Fibroblast of upper back skin (primary cell): Measurements from ENCODE around the gene PPP1CC.
"Not testable (repeated sequence)": the region's sequence is repeated elsewhere in the genome, so short reads cannot be mapped to it uniquely, and the experiment has no call there.

Experiments
- DNase-seq: peaks from one replicate; pipeline ENCODE4 v3.0.0-alpha.2; 2013

Gene PPP1CC

DNA sequence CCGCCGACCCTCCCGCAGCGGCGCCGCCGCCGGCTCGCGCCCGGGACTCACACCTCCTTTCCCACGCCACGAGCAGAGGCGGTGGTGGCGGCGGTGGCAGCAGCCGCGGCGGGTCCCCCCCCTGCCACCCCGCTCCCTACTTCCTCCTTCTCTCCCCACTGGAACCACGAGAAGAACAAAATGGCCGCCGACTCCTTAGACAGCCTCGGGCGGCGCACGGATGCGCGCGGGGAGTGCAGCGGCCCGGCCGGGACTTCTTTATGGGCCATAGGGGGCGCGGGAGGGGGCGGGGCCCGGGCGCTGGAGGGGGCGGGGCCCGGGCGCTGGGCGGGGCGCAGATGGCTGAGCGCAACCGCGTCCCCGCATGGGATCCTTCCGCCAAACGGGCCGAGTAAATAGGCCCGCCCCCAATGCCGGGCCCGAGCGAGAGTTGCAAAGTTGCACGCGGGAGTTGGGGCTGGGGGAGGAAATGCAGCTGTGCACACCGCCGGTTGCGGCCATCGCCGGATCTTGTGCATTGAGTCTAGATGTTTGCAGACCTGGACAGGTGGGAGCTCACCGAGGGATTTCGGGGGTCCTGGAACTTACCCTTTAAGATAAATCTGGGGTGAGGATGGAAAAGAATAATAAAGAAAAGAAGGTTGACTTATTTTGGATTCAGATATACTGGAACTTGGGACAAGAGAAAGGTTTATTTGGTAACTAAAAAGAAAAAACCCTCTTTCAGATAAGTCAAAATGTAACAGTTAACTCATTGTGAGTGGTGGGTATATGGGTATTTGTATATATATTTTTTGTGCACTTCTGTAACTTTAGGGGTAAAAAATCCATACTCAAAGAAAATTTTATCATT is at the start of gene PPP1CC:
Gene PPP1CC, minus strand, starts transcription at position 174 of the 853 bp plus-strand sequence. CDS start 184 bp downstream, outside the sequence.
- peak; percentile 93 for DNase-seq

DNA sequence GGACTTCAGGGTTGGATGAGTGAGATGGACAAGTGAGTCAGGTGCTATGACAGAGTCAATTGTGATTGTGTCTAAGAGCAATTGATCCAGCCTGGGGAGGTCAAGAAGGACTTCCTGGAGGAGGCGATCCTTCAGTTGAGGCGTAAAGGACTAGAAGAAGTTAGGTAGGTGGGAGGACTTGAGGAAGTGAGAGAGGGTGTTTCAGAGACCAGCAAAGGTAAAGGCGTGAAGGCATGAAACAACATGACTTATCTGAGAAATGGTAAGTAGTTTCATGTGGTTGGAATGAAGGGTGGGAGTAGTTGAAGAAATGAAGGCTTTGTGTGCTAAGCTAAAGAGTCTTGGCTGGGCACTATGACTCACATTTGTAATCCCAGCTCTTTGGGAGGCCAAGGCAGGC is 48.9 kb upstream of the PPP1CC start:
- no peak for DNase-seq

DNA sequence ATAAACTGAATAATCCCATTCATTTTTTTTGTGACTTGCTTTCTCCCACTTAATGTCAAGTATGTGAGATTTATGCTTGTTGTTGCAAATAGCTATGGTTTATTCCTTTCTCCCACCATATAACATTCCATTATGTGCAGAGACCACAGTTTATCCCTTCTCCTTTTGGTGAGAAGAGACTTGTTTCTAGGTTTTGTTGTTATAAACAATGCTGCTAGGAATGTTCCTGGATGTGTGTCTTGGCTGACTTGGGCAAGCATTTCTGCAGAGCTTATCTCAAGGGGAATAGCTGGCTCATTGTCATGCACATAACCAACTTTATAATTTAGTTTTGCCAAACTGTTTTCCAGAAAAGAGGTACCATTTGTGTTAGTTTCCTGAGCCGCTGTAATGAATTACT is 47.6 kb upstream of the PPP1CC start:
- DNase-seq = no peak

DNA sequence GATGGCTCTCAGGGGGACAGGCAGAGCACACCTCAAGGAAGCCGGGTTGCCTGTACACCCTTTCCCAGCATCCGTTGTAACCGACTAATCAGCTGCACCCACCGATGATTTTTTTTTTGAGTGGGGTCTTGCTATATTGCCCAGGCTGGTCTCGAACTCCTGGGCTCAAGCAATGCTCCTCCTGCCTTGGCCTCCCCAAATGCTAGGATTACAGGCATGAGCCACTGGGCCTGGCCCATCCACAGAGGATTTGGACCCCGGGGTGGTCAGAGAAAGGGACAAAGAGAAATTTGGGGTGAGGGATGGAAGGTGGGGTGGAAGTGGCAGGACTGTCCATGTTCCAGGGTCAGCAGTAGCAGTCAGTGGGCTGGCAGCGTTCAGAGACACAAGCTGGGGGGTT is 43.3 kb upstream of the PPP1CC start:
- no peak for DNase-seq

DNA sequence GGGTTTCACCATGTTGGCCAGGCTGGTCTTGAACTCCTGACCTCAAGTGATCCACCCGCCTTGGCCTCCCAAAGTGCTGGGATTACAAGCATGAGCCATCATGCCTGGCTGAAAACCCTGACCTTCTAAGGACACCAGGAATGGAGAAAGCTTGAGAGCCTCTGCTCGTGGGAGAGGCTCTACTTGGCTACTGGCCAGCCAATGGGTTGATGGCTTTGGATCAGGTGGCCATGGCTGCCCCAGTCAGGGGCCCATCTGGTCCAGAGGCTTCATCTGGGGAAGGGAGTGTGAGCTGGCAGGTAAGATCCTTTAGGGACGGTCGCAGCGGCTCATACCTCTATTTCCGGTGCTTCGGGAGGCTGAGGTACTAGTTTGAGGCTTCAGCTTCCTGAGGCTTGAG is 42.5 kb upstream of the PPP1CC start:
- no peak for DNase-seq

DNA sequence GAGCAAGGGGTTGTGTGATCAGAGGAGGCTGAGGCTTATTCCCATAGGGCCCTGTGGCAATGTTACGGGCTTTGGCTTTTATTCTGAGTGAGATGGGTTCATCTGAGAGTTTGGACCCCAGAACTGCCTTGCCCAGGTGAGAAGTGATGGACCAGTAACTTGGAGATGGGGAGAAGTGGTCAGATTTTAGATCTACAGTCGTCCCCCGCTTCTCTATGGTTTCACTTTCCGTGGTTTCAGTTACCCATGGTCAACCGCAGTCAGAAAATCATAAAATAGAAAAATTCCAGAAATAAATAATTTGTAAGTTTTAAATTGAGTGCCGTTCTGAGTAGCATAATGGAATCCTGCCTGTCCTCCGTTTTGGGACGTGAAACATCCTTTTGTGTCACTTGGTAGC is 40.2 kb upstream of the PPP1CC start:
- DNase-seq = no peak

DNA sequence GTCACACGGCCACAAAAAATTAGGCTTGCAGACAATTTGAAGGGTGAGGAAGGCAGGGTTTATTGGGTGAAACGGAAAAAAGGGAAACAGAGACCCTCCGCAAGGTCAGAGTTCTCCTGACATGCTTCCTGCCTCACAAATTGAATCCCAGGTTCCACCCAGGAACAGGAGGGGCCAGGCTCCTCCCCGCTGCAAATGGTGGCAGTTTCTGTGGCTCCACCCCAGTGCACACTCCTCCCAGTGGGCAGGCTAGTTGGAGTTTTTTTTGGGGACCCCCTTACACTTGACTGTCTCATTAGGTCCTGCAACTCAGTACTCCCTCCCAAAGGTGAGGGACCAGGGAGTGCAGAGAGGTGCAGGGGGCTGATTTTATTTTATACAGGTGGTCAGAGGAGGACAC is 39.4 kb upstream of the PPP1CC start:
- DNase-seq = no peak

DNA sequence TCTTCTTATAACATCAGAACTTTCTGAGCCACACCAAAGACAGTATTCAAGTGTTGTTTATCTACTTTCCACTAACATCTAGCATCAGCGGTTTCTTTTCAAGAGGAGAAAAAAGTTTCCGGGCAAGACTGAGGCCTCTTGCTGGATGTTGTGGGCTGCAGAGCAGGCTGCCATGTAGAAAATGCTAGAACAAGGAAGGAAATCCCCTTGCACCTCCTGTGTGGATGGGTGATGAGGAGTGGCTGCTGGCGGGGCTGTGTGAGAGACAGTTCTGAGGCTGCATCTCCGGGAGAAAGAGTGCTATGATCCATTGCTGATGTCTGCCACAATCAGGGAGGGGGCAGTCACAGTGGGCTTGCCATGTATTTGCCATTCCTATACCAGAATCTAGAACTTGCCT is 37.8 kb upstream of the PPP1CC start:
- DNase-seq = no peak

DNA sequence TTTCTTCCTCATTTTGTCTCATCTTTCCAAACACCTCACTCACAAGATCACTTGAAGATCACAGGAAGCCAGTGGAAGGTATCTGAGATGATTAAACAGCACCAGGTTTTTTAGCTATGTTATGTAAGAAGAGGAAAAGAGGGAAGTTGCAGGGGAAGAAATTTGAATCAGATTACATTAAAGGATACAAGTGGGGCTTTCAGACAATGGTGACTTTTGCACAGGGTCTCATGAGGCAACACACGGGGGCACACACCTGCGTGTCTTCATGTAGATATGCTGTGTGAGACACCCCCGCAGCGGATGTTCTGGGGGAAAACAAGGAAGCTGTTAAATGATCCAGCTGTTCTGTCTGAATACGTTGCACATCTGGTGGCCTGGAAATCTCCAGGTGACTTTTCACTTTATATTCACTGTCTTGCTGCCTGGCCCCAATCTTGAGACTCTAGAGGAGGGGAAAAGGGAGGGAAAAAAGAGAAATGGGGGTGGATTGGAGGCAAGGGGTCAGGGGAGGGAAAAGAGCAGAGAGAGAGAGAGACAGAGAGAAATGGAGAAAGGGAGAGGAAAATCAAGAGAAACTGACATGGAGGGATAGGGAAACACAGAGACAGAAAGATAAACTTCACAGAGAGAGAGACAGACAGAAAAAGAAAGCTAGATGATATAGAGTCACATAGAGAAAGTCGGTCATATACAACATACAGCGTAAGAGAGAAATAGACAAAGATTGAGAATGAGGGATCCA is 36.3 kb upstream of the PPP1CC start:
- DNase-seq = no peak

DNA sequence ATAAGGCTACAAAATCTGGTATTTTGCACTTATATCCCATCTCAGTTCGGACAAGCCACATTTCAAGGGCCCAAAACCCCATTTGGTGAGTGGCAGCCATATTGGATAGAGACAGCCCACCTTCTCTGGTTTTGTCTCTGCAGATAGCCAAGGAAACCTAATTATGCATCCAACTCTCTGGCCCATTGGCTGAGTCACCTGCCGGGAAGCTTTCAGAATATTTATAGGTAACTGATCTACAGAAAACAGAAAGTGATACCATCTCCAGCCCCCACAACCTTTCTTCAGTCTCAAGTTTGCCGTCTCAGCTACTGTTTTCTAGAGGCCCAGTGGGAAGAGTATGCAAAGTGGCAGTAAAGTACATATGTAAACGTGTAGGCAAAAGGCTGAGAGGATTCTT is 33.7 kb upstream of the PPP1CC start:
- no peak for DNase-seq

DNA sequence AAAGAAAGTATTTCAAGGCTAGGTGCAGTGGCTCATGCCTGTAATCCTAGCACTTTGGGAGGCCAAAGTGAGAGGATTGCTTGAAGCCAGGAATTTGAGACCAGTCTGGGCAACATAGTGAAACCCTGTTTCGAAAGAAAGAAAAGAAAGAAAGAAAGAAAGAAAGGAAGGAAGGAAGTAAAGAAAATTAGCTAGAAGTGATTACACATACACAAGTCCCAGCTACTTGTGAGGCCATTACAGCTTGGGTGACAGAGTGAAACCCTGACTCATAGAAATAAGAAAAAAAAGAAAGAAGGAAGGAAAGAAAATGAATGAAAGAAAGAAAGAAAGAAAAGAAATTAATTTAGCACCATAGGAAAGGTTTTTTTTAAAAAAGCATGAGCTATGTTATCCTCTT is 33.3 kb upstream of the PPP1CC start:
- DNase-seq = no peak

DNA sequence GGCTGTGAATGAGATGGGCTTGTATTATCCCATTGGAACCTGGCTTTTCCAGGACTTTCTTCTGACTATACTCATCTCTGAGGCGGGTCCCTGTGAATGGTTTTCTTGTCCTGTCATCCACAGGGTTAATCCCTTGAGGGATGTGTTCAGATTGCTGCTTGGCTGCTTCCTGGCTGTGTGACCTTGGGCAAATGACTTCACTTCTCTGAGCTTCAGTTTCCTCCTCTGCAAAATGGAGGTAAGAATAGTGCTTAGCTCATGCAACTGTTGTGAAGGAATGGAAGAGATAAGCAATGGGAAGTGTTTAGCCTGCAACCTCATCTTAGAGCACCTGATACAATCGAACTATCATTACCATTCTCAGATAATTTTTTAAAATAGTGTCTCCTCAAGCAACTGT is 32.1 kb upstream of the PPP1CC start:
- DNase-seq = no peak

DNA sequence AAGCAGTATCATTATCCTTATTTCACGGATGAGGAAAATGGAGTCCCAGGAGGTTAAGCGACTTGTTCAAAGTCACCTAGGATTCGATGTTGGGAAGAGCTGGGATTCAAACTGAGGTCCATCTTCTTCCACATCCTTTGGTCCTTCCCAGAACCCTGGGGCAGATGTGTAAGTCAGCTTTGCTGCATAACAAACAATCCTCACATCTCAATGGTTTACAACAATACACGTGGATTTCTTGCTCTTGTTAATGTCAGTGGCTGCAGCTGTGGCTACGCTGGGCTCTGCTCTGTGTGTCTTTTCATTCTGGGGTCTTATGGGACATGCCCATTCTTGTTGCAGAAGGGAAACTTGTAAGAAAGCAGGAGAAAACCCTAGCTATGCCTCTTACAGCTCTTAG is 26.3 kb upstream of the PPP1CC start:
- DNase-seq = no peak

DNA sequence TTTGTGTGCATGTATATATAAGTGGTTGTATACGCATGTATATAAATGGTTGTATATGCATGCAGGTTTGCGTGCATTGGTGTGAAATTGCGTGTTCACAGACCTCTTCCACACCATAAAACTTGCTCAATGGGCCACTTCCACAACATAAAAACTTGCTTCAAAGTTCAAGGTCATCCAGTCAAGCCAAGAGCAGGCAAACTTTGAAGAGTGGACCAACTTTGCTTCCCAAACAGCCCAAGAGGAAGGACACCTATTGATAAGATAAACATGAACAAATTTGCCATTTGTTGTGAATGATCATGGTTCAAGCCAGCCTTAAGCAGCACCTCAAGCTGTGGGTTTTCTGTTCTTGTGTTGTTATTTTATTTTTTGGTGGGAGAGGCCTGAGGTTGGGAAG is 25.2 kb upstream of the PPP1CC start:
- DNase-seq = no peak

DNA sequence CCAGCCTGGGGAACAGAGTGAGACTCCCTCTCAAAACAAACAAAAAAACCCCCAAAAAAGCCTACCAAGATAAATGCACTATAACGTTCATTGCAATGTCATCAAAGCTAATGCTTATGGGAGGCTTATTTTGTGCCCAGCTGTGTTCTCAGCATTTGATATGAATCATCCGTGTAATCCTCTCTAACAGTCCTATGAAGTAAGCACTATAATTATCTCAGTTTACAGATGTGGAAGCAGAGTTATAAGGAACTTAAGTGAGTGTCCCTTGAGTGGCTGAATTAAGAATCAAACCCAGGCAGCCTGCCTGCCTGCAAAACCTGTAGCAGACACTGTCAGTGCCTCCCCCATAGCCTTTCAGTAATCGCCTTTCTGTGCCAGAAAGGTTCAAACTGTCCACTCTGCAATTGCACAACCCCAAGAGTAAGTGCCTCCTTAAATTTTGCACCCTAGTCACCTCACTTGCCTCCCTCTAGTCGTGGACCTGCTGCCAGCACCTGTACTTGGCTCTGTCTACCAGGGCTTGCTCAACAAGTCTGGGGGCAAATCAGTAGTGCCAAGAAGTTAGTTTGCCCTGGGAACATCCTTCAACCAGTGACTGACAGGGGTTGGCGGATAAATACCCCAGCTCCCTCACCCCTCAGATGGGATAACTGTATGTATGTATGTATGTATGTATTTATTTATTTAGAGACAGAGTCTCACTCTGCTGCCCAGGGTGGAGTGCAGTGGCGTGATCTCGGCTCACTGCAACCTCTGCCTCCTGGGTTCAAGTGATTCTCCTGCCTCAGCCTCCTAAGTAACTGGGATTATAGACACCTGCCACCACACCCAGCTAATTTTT is 23.8 kb upstream of the PPP1CC start:
- no peak for DNase-seq

DNA sequence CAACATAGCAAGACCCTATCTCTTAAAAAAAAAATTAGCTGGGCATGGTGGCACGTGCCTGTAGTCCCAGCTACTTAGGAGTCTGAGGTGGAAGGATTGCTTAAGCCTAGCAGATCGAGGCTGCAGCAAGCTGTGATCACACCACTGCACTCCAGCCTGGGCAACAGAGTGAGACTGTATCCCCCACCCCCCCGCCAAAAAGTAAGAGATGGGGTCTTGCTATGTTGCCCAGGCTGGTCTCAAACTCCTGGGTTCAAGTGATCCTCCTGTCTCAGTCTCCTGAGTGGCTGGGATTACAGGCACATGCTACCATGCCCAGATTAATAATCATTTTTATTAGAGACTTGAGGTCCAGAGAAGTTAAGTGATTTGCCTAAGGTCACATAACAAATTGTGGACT is 22.9 kb upstream of the PPP1CC start:
- DNase-seq = not testable (repeated sequence)

DNA sequence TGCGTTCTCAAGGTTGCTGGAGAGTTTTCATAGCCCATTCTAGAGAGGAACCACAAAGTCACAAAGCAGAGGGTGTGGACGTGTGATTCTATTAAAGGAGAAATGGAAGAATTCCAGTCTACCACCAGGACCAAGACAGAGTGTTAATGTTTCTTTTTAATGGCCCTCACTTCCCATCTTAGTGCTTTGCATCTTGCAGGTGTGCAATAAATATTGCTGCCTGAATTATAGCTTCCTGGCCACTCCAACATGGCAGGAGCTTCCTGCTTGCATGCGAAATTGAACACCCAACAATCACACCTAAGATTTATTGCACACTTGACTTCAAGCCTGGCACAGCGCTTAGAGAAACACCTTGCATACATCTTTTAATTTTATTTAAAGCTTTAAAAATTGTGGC is 22.4 kb upstream of the PPP1CC start:
- DNase-seq = no peak

DNA sequence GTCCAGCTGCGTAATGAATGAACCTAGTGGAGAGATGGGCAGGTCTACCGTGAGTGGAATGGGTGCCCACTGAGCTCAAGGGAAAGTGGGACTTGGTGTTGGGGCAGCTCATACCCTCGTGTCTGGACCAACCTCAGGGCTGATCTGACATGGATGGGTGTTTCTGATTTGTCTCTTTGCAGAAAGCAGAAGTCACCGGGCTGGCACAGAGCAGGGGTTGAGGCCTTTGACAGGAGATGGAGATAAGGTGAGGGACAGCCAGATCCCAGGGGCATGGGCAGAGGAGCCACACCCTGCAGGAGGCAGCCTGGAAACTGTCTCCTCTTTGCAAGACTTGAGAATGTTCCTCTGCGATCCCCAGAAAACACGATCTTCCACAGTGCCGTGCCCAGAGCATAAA is 20.9 kb upstream of the PPP1CC start:
- no peak for DNase-seq

DNA sequence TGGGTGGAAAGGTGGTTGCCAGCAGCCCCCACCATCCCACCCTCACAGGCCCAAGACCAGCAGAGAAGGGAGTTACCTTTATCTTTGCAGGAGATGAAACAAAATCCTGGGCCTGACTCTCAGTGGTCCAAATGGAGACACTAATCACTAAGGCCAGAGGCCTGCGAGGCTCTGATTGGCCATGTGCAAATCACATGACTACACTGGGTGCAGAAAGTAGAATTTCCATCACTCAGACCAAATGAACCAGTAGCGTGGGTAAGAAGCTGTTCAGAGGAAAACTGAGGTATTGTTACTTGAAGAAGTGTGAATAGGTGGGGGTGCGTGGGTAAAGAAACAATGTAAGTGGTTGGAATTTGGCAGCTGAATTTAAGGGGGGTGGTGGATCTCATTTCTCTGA is 20.2 kb upstream of the PPP1CC start:
- DNase-seq = no peak

DNA sequence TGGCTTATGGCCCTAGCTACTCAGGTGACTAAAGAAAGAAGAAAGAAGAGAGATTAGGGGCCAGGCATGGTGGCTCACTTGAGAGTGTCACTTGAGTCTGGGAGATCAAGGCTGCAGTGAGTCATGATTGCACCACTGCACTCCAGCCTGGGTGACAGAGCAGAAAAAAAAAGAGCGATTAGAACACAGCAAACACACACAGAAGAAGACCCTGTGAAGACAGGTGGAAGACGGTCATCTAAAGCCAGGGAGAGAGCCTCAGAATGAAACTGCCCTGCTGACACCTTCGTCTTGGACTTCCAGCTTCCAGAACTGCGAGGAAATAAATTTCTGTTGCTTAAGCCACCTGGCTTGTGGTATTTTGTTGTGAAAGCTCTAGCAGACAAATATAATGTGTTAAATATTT is 17.5 kb upstream of the PPP1CC start:
- no peak for DNase-seq

DNA sequence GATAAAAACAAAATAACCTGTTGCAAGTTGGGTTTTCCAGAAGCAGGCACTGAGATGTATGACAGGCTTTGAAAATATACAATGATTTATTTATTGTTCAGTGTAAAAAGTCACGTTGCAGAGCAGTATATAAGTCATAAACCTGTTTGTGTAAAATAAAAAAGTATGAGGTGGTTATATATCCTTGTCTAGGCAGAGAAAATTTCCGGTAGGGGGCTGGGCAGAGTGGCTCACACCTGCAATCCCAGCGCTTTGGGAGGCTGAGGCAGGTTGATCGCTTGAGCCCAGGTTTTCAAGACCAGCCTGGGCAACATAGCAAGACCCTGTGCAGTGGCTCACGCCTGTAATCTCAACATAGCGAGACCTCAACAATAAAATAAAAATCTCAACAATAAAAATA is 16.2 kb upstream of the PPP1CC start:
- DNase-seq = no peak

DNA sequence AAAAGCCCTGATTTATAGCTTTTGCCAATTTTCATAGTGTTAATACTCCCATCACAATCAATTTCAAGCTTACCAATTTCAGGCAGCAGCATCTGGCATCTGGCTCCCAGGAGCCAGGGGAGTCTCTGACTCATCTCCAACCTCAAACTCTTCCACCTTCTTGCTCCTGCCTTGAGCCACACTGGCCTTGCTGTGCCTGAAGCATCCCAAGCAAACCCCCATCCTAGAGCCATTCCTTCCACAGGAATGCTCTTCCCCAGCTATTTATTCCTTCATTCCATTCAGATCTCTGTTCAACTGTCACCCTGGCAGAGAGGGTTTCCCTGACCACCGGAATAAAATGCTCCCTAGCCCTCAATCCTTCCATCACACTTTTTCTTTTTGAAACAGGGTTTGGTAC is 13.9 kb upstream of the PPP1CC start:
- peak; percentile 56 for DNase-seq

DNA sequence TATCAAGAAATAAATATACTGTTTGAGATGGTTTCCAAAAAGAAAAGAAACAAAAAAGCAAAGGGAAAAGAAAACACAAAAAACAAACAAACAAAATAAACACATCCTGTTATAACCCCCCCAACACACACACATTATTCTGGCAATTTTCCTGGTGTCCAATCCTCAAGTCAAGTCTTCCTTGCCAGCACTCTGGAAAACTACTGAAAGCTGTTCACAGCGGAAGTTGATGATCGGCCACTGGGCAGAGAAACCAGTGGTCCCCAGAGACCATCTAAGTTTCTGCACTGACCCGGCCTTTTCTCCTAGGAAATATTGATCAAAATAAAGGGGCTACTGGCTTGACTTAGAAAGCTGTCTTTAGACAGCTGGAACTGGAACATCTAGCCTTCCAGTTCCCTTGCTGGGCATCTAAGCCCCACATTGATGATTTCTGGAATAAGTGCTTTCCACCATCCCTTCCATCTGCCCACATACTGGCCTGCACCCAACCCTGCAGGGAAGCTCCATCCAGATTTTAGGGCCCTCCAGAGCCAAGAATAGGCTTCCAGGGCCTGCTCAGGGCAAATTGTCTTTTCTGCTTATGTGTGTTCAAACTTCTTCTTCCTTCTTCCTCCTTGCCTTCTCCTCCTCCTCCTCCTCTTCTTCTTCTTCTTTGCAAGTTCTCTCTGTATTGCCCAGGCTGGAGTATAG is 11.6 kb upstream of the PPP1CC start:
- no peak for DNase-seq
